Pancreas (tissue), 10 donors: ENCODE data around the gene BTBD8. TPM values are rescaled to one million over a fixed set of nuclear protein-coding genes. Genes with fewer than 3 reads are reported as not detected.

ENCODE experiments used
- ATAC-seq, 4 donors: fragments of 200-7000 bp; cut with Tn5 transposase; one replicate each; pipeline versions ENCODE4 v1.8.0 to v1.9.1; 2020; ENCODE audit warnings: mild to moderate bottlenecking in 4 of 4, moderate library complexity in 4 of 4
- DNase-seq, 6 donors: peaks; one replicate each; pipeline ENCODE4 v3.0.0-alpha.2; 2020
- FAIRE-seq: peaks from 2 replicates; lab custom pipeline; 2012; peaks lifted over from hg19 to GRCh38; lab: Jason Lieb, UNC
- H3K27ac ChIP-seq, 4 donors: fragments of 200-600 bp; sonication (generic); 1 replicate in 3 of 4; 2 replicates in 1 of 4; pipeline versions ENCODE4 v1.5.0 to v1.8.0; 2020
- H3K27me3 ChIP-seq, 4 donors: fragments of 200-600 bp; one replicate each; pipeline ENCODE4 v1.8.0; 2021
- H3K36me3 ChIP-seq, 3 donors: fragments of 200-600 bp; sonication (generic) in 1 of 3; one replicate each; pipeline versions ENCODE4 v1.5.0 to v1.8.0; 2020 to 2021
- H3K4me1 ChIP-seq, 3 donors: fragments of 200-600 bp; one replicate each; pipeline ENCODE4 v1.8.0; 2021
- H3K4me3 ChIP-seq, 4 donors: fragments of 200-600 bp; sonication (generic) in 2 of 4; one replicate each; pipeline versions ENCODE4 v1.5.0 to v1.8.0; 2020 to 2021
- H3K9me3 ChIP-seq, 4 donors: fragments of 200-600 bp; one replicate each; pipeline ENCODE4 v1.8.0; 2021
- WGBS, 2 donors: extraction: QIAGEN DNeasy Blood & Tissue Kit; methylation state at CpG; one replicate each; pipeline ENCODE4 v1.1.7; 2013; 5-methylcytosine and 5-hydroxymethylcytosine counted together
- intact Hi-C, 3 donors: fragments of 100-400 bp; cut with DNase I; formaldehyde crosslinking; loops; one replicate each; pipeline versions ENCODE4 v1.11.1 to v1.14.2; 2022
- polyA plus RNA-seq, 2 donors: library from polyadenylated mRNA; stranded (reverse); fragments of 200-250 nt; gene quantifications; one replicate each; pipeline ENCODE4 v1.2.3, GENCODE V29; 2013
- total RNA-seq, 6 donors: library from RNA; stranded (reverse); fragmentation: NEBNext Ultra II Directional in 4 of 6; extraction: Animal tissue kit (Norgen Biotek cat#: 25700) in 4 of 6; gene quantifications; one replicate each; pipeline versions ENCODE4 v1.2.1 to v1.2.4, GENCODE V29; 2021 to 2023
- TF ChIP-seq, protein P1 (sequence below), 4 donors: fragments of 200-600 bp; sonication (generic) in 3 of 4; IDR thresholded peaks; one replicate each; pipeline versions ENCODE4 v1.5.0 to v1.8.0; 2021; ENCODE audit warnings: antibody characterized with exemption in 4 of 4
- donor health status: healthy with polysubstance abuse.
- donor health status: DM: no; HTN: no; CAD: no; lungs with moderate emphysema.
- donor health status: DM: no; HTN: no; CAD: no.
- donor health status: control.
- donor health status: control.
- donor health status: Bipolar disorder and iron deficiency.
- donor health status: DM: yes; HTN: yes; CAD: no.
- donor health status: DM: no; HTN: no; CAD: no.
- donor health status: DM: no; HTN: no; CAD: no.
- donor health status: DM: yes; HTN: yes; CAD: no.

Gene BTBD8
- total and polyA plus RNA-seq, 8 donors, result 1.1 to 7.1 (median 2.9) TPM

DNA sequence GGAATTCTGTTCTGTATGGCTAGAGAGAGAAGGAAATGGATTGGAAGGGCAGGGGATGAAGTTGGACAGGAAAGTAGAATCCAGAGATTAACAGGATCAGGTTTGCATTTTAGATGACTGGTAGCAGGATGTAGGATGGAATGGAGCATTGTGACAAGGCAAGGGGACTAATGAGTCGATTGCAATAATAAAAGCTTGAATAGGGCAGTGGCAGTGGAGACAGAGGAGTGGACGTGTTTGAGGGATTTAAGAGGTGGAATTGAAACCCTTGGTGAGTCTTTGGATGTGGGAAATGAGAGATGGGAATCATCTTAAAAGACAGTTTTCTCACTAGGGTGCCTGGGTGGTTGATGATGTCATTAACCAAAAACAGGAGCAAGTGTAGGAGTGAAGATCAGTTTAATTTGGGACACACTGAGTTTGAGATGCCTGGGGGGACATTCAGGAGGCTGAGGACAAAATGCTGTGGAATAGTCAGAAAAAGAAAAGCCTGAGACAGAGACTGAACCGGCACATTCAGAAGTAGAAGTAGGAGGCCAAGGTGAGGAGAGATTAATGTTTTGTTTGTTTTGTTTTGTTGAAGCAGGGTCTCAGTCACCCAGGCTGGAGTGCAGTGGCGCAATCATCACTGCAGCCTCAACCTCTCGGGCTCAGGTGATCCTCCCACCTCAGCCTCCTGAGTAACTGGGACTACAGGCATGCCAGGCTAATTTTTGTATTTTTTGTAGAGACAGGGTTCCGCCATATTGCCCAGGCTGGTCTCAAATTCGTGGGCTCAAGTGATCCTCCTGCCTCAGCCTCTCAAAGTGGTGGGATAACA lies 108.5 kb downstream of the BTBD8 start:
- Histone ChIP-seq H3K4me1 (no peaks in the 10 kb centered on the region), H3K9me3 (no peaks in the 10 kb centered on the region), H3K36me3 (no peaks in the 10 kb centered on the region), H3K4me3 (no peak overlapping the region), H3K27ac (no peak overlapping the region), H3K27me3 (no peaks in the 10 kb centered on the region)
- intact Hi-C loops, result no loop called here
- 59 to 68% methylated on average over 7 of the region's 7 CpGs for WGBS, 2 donors
- DNase-seq, result no peak
- no peak for FAIRE-seq
- no peak for ATAC-seq
- TF ChIP-seq, protein P1, sequence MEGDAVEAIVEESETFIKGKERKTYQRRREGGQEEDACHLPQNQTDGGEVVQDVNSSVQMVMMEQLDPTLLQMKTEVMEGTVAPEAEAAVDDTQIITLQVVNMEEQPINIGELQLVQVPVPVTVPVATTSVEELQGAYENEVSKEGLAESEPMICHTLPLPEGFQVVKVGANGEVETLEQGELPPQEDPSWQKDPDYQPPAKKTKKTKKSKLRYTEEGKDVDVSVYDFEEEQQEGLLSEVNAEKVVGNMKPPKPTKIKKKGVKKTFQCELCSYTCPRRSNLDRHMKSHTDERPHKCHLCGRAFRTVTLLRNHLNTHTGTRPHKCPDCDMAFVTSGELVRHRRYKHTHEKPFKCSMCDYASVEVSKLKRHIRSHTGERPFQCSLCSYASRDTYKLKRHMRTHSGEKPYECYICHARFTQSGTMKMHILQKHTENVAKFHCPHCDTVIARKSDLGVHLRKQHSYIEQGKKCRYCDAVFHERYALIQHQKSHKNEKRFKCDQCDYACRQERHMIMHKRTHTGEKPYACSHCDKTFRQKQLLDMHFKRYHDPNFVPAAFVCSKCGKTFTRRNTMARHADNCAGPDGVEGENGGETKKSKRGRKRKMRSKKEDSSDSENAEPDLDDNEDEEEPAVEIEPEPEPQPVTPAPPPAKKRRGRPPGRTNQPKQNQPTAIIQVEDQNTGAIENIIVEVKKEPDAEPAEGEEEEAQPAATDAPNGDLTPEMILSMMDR (IDR thresholded peaks at IDR 0.05), result no peak

DNA sequence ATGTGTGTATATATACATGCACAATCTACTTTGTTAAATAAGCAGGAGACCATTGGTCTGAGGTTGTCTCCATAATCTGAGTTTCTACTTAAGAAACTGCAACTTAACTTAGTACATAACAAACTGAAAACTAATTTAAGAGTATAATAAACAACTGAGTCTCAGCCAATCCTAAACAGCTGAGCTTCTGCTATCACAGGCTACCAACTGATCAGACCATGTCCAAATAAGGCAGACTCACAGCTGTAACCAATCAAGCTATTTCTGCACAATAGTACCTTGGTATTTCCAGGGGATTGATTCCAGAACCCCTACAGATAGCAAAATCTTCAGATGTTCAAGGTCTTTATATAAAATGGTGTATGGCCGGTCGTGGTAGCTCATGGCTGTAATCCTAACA lies 111.6 kb downstream of the BTBD8 start:
- Histone ChIP-seq H3K27ac (no peak overlapping the region), H3K4me1 (no peaks in the 10 kb centered on the region), H3K4me3 (no peak overlapping the region), H3K36me3 (no peaks in the 10 kb centered on the region), H3K9me3 (no peaks in the 10 kb centered on the region), H3K27me3 (no peaks in the 10 kb centered on the region)
- TF ChIP-seq, protein P1 (IDR thresholded peaks at IDR 0.05), result no peak
- ATAC-seq (no peak), FAIRE-seq (no peak), DNase-seq (no peak)
- 66 to 93% methylated on average over 2 of the region's 2 CpGs for WGBS, 2 donors
- intact Hi-C loops, result no loop called here

DNA sequence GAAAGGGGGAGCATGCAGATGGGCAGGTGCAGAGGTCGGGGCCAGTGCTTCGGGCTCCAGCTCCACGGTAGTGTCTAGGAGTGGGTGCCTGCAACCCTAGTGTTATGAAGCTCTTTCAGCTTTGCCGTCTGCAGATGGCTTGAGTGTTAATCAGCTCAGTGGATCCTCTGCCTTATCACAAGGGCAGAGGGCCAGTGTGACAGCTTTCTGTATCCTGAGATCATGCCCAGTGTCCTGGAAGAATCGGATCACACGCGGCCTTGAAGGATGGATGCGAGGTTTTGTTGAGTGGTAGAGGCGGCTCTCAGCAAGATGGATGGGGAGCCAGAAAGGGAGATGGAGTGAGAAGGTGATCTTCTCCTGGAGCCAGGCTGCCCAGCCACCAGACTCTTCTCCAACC lies 112.1 kb downstream of the BTBD8 start:
- Histone ChIP-seq H3K4me3 (no peak overlapping the region), H3K9me3 (no peaks in the 10 kb centered on the region), H3K36me3 (no peaks in the 10 kb centered on the region), H3K4me1 (no peaks in the 10 kb centered on the region), H3K27me3 (no peaks in the 10 kb centered on the region), H3K27ac (no peak overlapping the region)
- intact Hi-C loops, result no loop called here
- FAIRE-seq (no peak), DNase-seq (no peak), ATAC-seq (no peak)
- WGBS, 2 donors, result 84 to 87% methylated on average over 9 of the region's 9 CpGs
- TF ChIP-seq, protein P1 (IDR thresholded peaks at IDR 0.05), result no peak

DNA sequence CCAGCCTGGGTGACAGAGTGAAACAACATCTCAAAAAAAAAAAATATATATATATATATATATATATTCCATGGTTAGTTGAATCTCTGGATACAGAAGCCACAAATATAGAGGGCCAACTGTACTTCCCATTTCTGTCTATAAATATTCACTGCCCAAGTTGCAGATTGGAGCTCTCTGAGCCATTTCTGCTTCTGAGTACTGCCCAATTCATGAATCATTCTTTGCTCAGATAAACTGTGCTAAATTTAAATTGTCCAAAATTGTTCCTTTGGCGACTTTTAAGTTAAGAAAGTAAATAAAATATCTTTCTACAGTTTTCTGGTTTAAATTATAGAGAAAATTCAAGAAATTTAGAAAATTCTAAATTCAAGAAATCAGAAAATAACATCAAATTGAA lies 114.4 kb downstream of the BTBD8 start:
- Histone ChIP-seq H3K36me3 (no peaks in the 10 kb centered on the region), H3K27me3 (no peaks in the 10 kb centered on the region), H3K4me1 (no peaks in the 10 kb centered on the region), H3K9me3 (no peaks in the 10 kb centered on the region), H3K27ac (no peak overlapping the region), H3K4me3 (no peak overlapping the region)
- DNase-seq (no peak), ATAC-seq (no peak), FAIRE-seq (no peak)
- WGBS, 2 donors, result 61 to 66% methylated on average over 1 of the region's 1 CpG
- intact Hi-C loops, result no loop called here
- TF ChIP-seq, protein P1 (IDR thresholded peaks at IDR 0.05), result no peak

DNA sequence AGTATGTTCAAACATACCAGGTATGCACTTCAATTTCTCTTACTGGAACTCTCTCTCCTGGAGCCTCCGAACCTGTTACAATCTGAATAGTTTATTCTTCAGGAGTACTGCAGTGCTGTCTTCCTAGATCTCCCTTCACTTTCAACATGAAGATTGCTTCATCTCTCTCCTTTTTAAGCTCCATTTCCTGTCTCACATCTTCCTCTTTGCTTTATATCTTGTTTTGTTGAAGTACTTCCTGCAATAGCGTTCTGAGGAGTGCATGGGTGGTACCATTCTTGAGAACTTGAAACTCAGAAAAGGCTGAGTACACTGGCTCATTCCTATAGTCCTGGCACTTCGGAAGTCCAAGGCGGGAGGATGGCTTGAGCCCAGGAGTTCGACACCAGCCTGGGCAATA lies 121.8 kb downstream of the BTBD8 start:
- intact Hi-C loops, result no loop called here
- WGBS, 2 donors, result 67 to 85% methylated on average over 5 of the region's 5 CpGs
- Histone ChIP-seq H3K36me3 (no peaks in the 10 kb centered on the region), H3K9me3 (no peaks in the 10 kb centered on the region), H3K4me1 (no peaks in the 10 kb centered on the region), H3K27ac (no peak overlapping the region), H3K27me3 (no peaks in the 10 kb centered on the region), H3K4me3 (no peak overlapping the region)
- no peak for FAIRE-seq
- TF ChIP-seq, protein P1 (IDR thresholded peaks at IDR 0.05), result no peak
- no peak for ATAC-seq
- DNase-seq, result no peak
